SK-N-SH (cell line): ENCODE measurements around the gene DVL2. TPM values are rescaled to one million over a fixed set of nuclear protein-coding genes. Genes with fewer than 3 reads are reported as not detected.

Source experiments
- CTCF ChIA-PET: fragments of 300-600, 350-600 bp; formaldehyde crosslinking; extraction: SDS; loops from one replicate; lab custom pipeline; 2021; lab: Yijun Ruan, JAX
- POLR2A ChIA-PET: fragments of 350-600 bp; sonication (Branson Sonifier 250); formaldehyde crosslinking; extraction: SDS; loops from one replicate; lab custom pipeline; 2020; ENCODE audit warnings: antibody characterized with exemption, inconsistent platforms; lab: Yijun Ruan, JAX
- DNase-seq: peaks from one replicate; pipeline ENCODE4 v3.0.0; 2012
- H2AFZ ChIP-seq: fragments of 200-600 bp; sonication (generic); 2 replicates; pipeline ENCODE4 v1.8.1; 2016; ENCODE audit warnings: antibody characterized with exemption, mild to moderate bottlenecking, low read depth
- H3F3A ChIP-seq: fragments of 200-600 bp; sonication (generic); replicated peaks from 2 replicates; pipeline ENCODE3; 2016; ENCODE audit warnings: antibody characterized with exemption, mild to moderate bottlenecking; ENCODE audit not compliant: insufficient read depth
- H3K27ac ChIP-seq, 2 experiments: fragments of 200-500 bp in 1 of 2; fragments of 200-600 bp in 1 of 2; sonication (Bioruptor generic) in 1 of 2; sonication (generic), shearing (Covaris generic) in 1 of 2; 2 replicates each; pipeline versions ENCODE4 v1.5.1 to v1.6.1; 2014 to 2016; ENCODE audit warnings: low read depth in 2 of 2, inconsistent platforms in 1 of 2, low read length in 1 of 2, mild to moderate bottlenecking in 1 of 2, mixed read lengths in 1 of 2
- H3K27me3 ChIP-seq: fragments of 200-600 bp; sonication (generic), shearing (Covaris generic); 2 replicates; pipeline ENCODE4 v1.6.1; 2016; ENCODE audit warnings: mixed run types; ENCODE audit not compliant: insufficient read depth
- H3K36me3 ChIP-seq, 2 experiments: fragments of 200-500 bp in 1 of 2; fragments of 200-600 bp in 1 of 2; sonication (Bioruptor generic) in 1 of 2; sonication (generic) in 1 of 2; replicated peaks in 1 of 2; 2 replicates each; pipeline versions ENCODE3 to v1.5.1; 2014 to 2016; ENCODE audit warnings: low read length in 1 of 2, mild to moderate bottlenecking in 1 of 2; ENCODE audit not compliant: insufficient read depth in 2 of 2, control insufficient read depth in 1 of 2
- H3K4me1 ChIP-seq, 2 experiments: fragments of 200-500 bp in 1 of 2; fragments of 200-600 bp in 1 of 2; sonication (Bioruptor generic) in 1 of 2; sonication (generic), shearing (Covaris generic) in 1 of 2; 2 replicates each; pipeline versions ENCODE4 v1.5.1 to v1.6.1; 2014 to 2016; ENCODE audit warnings: low read depth in 1 of 2, low read length in 1 of 2, mixed run types in 1 of 2; ENCODE audit not compliant: insufficient read depth in 2 of 2, control insufficient read depth in 1 of 2
- H3K4me2 ChIP-seq: fragments of 200-600 bp; sonication (generic), shearing (Covaris generic); 2 replicates; pipeline ENCODE4 v1.6.1; 2017; ENCODE audit warnings: mixed run types
- H3K4me3 ChIP-seq, 2 experiments: fragments of 200-500 bp in 1 of 2; fragments of 200-600 bp in 1 of 2; sonication (Bioruptor generic) in 1 of 2; sonication (generic), shearing (Covaris generic) in 1 of 2; 2 replicates each; pipeline versions ENCODE4 v1.5.1 to v1.8.1; 2014 to 2016; ENCODE audit warnings: low read depth in 2 of 2, inconsistent platforms in 1 of 2, low read length in 1 of 2, mild to moderate bottlenecking in 1 of 2, mixed read lengths in 1 of 2, moderate library complexity in 1 of 2
- H3K79me2 ChIP-seq: fragments of 200-600 bp; sonication (generic); 2 replicates; pipeline ENCODE4 v1.8.1; 2017; ENCODE audit warnings: mild to moderate bottlenecking; ENCODE audit not compliant: insufficient read depth
- H3K9ac ChIP-seq: fragments of 200-600 bp; sonication (generic); 2 replicates; pipeline ENCODE4 v1.6.1; 2017; ENCODE audit warnings: mixed run types
- H3K9me2 ChIP-seq: fragments of 200-600 bp; sonication (generic); 2 replicates; pipeline ENCODE4 v1.6.1; 2017; ENCODE audit warnings: mixed run types
- H3K9me3 ChIP-seq: fragments of 200-600 bp; sonication (generic); 2 replicates; pipeline ENCODE4 v1.6.1; 2017; ENCODE audit warnings: mixed run types, mild to moderate bottlenecking, moderate library complexity
- H4K20me1 ChIP-seq: fragments of 200-600 bp; sonication (generic); 2 replicates; pipeline ENCODE4 v1.6.1; 2017; ENCODE audit warnings: mild to moderate bottlenecking, mixed run types; ENCODE audit not compliant: insufficient read depth
- CHD2 ChIP-seq: fragments of 150-350 bp; IDR thresholded peaks from 2 replicates; pipeline ENCODE4 v1.6.1; 2018; ENCODE audit warnings: low read length; ENCODE audit not compliant: partially characterized antibody
- CTCF ChIP-seq: fragments of 200-600 bp; sonication (generic); IDR thresholded peaks from 2 replicates; pipeline ENCODE4 v1.6.1; 2017; ENCODE audit warnings: antibody characterized with exemption, mild to moderate bottlenecking, moderate library complexity
- EP300 ChIP-seq, 2 experiments: IDR thresholded peaks; 2 replicates each; pipeline versions ENCODE4 v1.4.0 to v1.6.1; 2012; ENCODE audit warnings: borderline replicate concordance in 1 of 2, low read depth in 1 of 2, low read length in 1 of 2
- GABPA ChIP-seq: IDR thresholded peaks from 2 replicates; pipeline ENCODE4 v1.4.0; 2012; ENCODE audit warnings: low read depth, mild to moderate bottlenecking
- IRF3 ChIP-seq: fragments of 150-350 bp; IDR thresholded peaks from 2 replicates; pipeline ENCODE4 v1.6.1; 2016; ENCODE audit warnings: mild to moderate bottlenecking, low read depth, low read length
- MAX ChIP-seq: IDR thresholded peaks from 2 replicates; pipeline ENCODE4 v1.4.0; 2012; ENCODE audit warnings: low read depth
- MXI1 ChIP-seq: IDR thresholded peaks from 2 replicates; pipeline ENCODE4 v1.6.1; 2012; ENCODE audit warnings: mild to moderate bottlenecking, low read depth, low read length, improper control_type of control experiment
- NFIC ChIP-seq: IDR thresholded peaks from 2 replicates; pipeline ENCODE4 v1.4.0; 2012; ENCODE audit warnings: borderline replicate concordance
- RAD21 ChIP-seq: IDR thresholded peaks from 2 replicates; pipeline ENCODE4 v1.6.1; 2012; ENCODE audit warnings: mild to moderate bottlenecking, low read length
- RCOR1 ChIP-seq: fragments of 150-350 bp; IDR thresholded peaks from 2 replicates; pipeline ENCODE4 v1.6.1; 2017; ENCODE audit warnings: antibody characterized with exemption, low read length
- RXRA ChIP-seq: IDR thresholded peaks from 2 replicates; pipeline ENCODE4 v1.4.0; 2012; ENCODE audit warnings: low read depth, mild to moderate bottlenecking, borderline replicate concordance
- SMC3 ChIP-seq: IDR thresholded peaks from 2 replicates; pipeline ENCODE4 v1.6.1; 2012; ENCODE audit warnings: low read depth, low read length, improper control_type of control experiment
- TAF1 ChIP-seq: IDR thresholded peaks from 2 replicates; pipeline ENCODE4 v1.6.1; 2012; ENCODE audit warnings: low read depth, mild to moderate bottlenecking, low read length, moderate library complexity, borderline replicate concordance
- TCF12 ChIP-seq: IDR thresholded peaks from 2 replicates; pipeline ENCODE4 v1.4.0; 2012
- YY1 ChIP-seq: IDR thresholded peaks from 2 replicates; pipeline ENCODE4 v1.4.0; 2012; ENCODE audit warnings: low read depth, mild to moderate bottlenecking
- ZBTB33 ChIP-seq: IDR thresholded peaks from 2 replicates; pipeline ENCODE4 v1.4.0; 2012; ENCODE audit warnings: low read depth, borderline replicate concordance
- WGBS: methylation state at CpG from one replicate; pipeline ENCODE4 v1.1.6; 2017; ENCODE audit warnings: low lambda C conversion rate; 5-methylcytosine and 5-hydroxymethylcytosine counted together
- polyA plus RNA-seq, 3 experiments: library from polyadenylated mRNA; depleted of rRNA; stranded (reverse); fragments of >200 nt; gene quantifications; 2 replicates each; pipeline ENCODE4 v1.2.3, GENCODE V29; 2012

DVL2 gene
- polyA plus RNA-seq, 1 of the 3 experiments (the other 2 are of a cell fraction), result 8.3 TPM

- Histone ChIP-seq H2AFZ (peak overlapping the region; percentile 91), H3K27ac (peak overlapping the region; percentile 97 to 99; a peak in 3 of 4 replicates), H3K36me3 (peaks cover 13 to 17% of the 10 kb centered on the region in 2 experiments), H3K9me3 (no peaks in the 10 kb centered on the region), H3K27me3 (no peaks in the 10 kb centered on the region), H3F3A (peaks cover 19% of the 10 kb centered on the region), H3K9me2 (no peaks in the 10 kb centered on the region), H4K20me1 (no peaks in the 10 kb centered on the region), H3K4me3 (peak overlapping the region; percentile 81 to 95), H3K4me1 (peaks cover 9 to 23% of the 10 kb centered on the region in 2 experiments; a peak in 3 of 4 replicates), H3K4me2 (peak overlapping the region; percentile 95), H3K79me2 (peaks cover 50% of the 10 kb centered on the region), H3K9ac (peak overlapping the region; percentile 94)
- no peak for DNase-seq
- CTCF ChIA-PET, result interaction anchor here (1.1 kb wide), 1 partner anchor 43 kb away, joined by 4 read pairs; no protein-coding TSS in a partner anchor
- no peak for TF ChIP-seq RXRA
- no peak for TF ChIP-seq YY1
- no peak for TF ChIP-seq SMC3
- TF ChIP-seq RAD21, result no peak
- no peak for TF ChIP-seq ZBTB33
- no peak for TF ChIP-seq EP300 (IDR thresholded peaks at IDR 0.05; ENCODE audit: borderline replicate concordance in 1 of 2, low read depth in 1 of 2, low read length in 1 of 2)
- no peak for TF ChIP-seq CTCF
- no peak for TF ChIP-seq IRF3
- POLR2A ChIA-PET, result no interaction called here
- WGBS, result 46% methylated on average over 5 of the region's 5 CpGs
Measured at GRCh38 chr17:7253082-7253481, 18.8 kb upstream of the DVL2 start.

GRCh38 chr17:7252176-7253043 is 18.1 kb upstream of the DVL2 start, which contains the start of gene ELP5:
Gene ELP5, plus strand, starts transcription at chr17:7252215. Its CDS starts 336 bp downstream, at chr17:7252551.
- peaks cover 13 to 17% of the 10 kb centered on the region in 2 experiments for H3K36me3 ChIP-seq
- WGBS, result under 1% methylated on average over 24 of the region's 55 CpGs
- H3K4me1 ChIP-seq, result peaks cover 9 to 23% of the 10 kb centered on the region in 2 experiments; a peak in 3 of 4 replicates
- peak within 1 kb of the TSS; percentile 81 to 95 for H3K4me3 ChIP-seq
- peak within 1 kb of the TSS; percentile 95 for H3K4me2 ChIP-seq
- no peaks in the 10 kb centered on the region for H3K27me3 ChIP-seq
- no peaks in the 10 kb centered on the region for H3K9me3 ChIP-seq
- peak; percentile 91 for DNase-seq
- ChIA-PET POLR2A (interaction anchor here (1.1 to 1.6 kb wide), 3 partner anchors 10 to 31 kb away, joined by 6 to 7 read pairs (median 6); partner anchors contain the start of genes GABARAP and PHF23), CTCF (interaction anchor here (1.0 to 1.6 kb wide), 4 partner anchors 9 to 207 kb away, joined by 3 to 14 read pairs (median 4); no protein-coding TSS in a partner anchor)
- H2AFZ ChIP-seq, result peak within 1 kb of the TSS; percentile 91
- peak within 1 kb of the TSS; percentile 94 for H3K9ac ChIP-seq
- H3F3A ChIP-seq, result peaks cover 12% of the 10 kb centered on the region
- H3K27ac ChIP-seq, result peak within 1 kb of the TSS; percentile 97 to 99
- no peaks in the 10 kb centered on the region for H4K20me1 ChIP-seq
- no peaks in the 10 kb centered on the region for H3K9me2 ChIP-seq
- peaks cover 56% of the 10 kb centered on the region for H3K79me2 ChIP-seq
- TF ChIP-seq CHD2 (no peak), MXI1 (peak; percentile 48), SMC3 (peak; percentile 39), MAX (peak; percentile 75; the same call in 1 of the 2 replicates), GABPA (no peak; the same call in 1 of the 2 replicates), EP300 (IDR thresholded peaks at IDR 0.05; ENCODE audit: borderline replicate concordance in 1 of 2, low read depth in 1 of 2, low read length in 1 of 2) (peak in 1 of 2 experiments; percentile 2; a peak in 1 of 4 replicates), TAF1 (0 out of 2 replicates have a peak, but pooled peaks have one; percentile 68), TCF12 (0 out of 2 replicates have a peak, but pooled peaks have one; percentile 13), NFIC (no peak), RCOR1 (0 out of 2 replicates have a peak, but pooled peaks have one; percentile 5), CTCF (peak; percentile 46)
